ENCODE measurements around the gene SETD1A.
"Not testable (repeated sequence)": the region's sequence is repeated elsewhere in the genome, so short reads cannot be mapped to it uniquely, and the experiment has no call there.

Gene SETD1A

DNA sequence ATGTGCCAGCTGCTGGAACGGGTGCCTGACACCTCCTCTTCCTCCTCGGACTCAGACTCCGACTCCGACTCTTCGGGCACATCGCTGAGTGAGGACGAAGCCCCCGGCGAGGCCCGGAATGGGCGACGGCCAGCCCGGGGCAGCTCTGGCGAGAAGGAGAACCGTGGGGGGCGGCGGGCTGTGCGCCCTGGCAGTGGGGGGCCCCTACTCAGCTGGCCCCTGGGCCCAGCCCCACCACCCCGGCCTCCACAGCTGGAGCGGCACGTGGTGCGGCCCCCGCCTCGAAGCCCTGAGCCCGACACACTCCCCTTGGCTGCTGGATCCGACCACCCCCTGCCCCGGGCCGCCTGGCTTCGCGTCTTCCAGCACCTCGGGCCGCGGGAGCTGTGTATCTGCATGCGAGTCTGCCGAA, 27.4 kb upstream of the SETD1A start:
- no peak for DNase-seq

DNA sequence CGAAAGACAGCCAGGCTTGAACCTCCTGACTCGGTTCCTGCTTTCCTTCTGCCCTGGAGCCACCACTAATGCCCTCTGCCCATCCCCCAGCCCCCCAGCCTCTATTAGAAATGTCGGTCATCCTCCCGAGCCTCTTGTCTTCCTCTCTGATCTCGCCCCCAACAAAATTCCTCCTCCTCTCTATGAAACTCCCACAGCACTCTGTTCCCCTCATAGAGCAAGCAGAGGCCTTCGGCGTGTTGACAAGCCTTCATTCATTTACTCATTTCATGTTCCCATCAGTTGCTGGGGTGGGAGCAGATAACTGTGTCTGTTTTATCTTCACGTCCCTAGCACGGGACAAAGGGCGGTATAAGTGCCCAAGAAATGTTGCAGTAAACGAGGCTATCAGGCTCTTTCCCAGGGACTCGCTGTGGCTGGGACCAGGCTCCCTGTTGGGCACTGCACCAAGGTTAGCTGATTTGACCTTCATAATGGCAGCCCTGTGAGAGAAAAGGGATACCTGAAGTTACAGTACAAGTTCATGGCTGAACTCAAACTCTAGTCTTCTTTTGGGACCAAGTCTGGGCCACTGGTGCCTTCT, 26.4 kb upstream of the SETD1A start:
- no peak for DNase-seq

DNA sequence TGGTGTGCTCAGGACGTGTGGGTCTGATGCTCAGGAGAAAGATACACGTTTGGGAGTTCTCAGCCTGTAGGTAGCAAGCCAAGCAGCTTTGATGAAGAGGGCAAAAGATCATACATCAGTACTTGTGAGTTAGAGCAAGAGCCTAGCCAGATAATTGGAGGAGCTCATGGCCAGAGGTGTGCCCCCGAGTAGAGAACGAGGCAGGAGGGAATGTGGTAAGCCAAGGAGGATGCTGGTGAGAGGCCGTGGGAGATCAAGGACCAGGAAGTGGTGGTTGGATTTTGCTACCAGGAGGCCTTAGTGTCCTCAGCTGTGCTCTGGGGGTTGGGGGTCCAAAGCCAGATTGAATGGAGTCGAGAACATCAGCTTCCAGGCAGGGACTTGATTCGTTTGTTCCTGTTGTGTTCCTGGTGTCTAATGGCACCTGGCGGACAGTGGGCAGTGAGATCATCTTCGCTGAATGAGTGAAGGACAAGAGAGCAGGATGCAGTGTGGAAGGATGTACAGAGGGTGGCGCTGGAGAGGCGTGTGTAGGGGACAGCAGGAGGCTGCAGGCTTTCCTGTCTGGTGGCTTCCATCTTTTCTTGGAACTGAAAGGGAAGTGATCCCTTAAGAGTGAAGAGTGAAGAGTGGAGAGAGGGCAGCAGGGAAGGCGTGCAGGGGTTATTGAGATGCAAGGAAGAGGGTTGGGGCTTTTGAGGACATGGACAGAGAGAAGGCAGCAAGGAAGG, 22.6 kb upstream of the SETD1A start:
- DNase-seq: no peak

DNA sequence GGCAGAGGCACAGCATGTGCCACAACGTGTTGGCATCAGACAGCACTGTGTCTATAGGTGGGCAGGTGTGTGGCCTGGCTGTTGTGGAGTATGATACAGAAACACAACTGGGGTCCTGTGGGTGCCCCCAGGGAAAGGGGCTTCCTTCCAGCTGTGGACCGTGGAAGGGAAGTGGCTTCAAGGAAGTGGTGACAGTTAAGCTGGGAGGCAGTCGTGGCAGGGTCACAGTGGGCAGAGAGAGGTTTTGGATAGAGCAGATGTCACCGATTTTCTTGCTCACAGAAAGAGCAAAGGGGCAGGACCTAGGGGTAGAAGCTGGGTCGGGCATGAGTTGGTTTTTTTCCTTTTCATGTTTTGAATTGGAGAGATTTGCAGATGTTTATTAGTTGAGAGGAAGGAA, 19.9 kb upstream of the SETD1A start:
- DNase-seq: no peak

DNA sequence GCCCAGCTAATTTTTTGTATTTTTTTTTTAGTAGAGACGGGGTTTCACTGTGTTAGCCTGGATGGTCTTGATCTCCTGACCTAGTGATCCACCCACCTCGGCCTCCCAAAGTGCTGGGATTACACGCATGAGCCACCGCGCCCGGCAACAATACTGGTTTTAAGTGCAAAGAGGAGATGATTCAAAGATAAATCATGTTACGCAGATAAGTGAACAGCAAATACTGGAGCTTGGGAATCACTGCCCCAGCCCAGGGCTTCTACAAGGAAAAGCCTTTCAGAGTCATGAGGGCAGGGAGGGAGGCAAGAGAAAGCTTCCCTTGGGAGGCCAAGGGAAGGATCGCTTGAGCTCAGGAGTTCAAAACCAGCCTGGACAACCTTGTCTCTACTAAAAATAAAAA, 18.0 kb upstream of the SETD1A start:
- DNase-seq: not testable (repeated sequence)

DNA sequence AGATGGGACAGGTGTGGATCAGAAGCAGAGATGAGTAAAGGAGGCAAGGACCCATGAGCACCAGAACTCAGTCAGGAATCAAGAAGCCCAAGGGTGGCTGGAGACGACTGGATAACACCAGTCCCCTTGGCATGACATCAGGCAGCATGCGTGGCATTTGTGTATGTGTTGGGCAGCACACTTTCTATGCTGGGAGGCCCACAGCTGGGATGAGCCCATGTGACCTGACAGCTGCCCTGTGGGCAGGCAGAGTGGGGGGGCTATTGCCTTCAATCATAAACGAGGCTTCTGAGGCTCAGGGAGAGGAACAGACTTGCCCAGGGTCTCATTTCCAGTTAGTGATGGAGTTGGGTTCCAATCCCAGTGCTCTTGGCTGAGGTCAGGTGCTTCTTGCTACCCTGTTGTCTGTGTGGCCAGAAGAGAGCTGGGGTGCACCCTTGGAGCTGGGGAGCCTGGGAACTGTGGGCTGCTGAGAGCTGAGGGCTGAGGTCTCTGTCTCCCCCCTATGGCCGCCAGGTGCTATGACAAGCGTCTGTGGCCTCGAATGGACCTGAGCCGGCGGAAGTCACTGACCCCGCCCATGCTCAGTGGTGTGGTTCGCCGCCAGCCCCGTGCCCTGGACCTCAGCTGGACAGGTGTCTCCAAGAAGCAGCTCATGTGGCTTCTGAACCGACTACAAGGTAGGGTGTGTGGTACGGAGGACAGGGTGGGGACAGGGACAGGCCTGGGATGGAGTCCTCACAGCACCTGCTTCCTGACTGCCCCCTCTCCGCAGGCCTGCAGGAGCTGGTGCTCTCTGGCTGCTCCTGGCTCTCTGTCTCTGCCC, 15.7 kb upstream of the SETD1A start:
- peak; percentile 40 for DNase-seq

DNA sequence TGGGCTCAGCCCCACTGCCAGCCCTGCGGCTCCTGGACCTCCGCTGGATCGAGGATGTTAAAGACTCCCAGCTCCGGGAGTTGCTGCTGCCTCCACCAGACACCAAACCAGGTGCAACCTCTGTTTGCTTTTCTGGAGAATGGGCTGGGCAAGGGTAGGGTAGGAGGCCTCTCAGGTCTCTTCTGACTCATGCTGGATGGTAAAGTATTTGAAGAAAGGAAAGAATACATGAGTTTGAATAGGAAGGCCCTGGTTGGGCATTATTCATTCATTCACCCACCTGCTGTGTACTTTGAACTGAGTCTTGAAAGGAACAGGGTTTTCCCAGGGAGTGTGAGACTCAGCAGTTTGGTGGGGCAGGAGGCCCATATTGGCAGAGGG, 15.1 kb upstream of the SETD1A start:
- DNase-seq: no peak

DNA sequence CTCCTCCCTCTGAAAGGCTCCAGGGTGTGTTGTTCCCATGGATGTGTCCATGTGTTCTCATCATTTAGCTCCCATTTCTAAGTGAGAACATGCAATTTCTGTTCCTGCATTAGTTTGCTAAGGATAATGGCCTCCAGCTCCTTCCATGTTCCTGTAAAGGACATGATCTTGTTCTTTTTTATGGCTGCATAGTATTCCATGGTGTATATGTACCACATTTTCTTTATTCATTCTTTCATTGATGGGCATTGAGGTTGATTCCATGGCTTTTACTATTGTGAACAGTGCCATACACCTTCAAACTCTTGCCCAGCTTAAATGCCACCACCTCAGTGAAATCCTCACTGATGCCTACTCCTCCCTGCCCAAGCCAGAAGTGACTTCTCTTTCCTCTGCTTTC, 13.2 kb upstream of the SETD1A start:
- DNase-seq: no peak

DNA sequence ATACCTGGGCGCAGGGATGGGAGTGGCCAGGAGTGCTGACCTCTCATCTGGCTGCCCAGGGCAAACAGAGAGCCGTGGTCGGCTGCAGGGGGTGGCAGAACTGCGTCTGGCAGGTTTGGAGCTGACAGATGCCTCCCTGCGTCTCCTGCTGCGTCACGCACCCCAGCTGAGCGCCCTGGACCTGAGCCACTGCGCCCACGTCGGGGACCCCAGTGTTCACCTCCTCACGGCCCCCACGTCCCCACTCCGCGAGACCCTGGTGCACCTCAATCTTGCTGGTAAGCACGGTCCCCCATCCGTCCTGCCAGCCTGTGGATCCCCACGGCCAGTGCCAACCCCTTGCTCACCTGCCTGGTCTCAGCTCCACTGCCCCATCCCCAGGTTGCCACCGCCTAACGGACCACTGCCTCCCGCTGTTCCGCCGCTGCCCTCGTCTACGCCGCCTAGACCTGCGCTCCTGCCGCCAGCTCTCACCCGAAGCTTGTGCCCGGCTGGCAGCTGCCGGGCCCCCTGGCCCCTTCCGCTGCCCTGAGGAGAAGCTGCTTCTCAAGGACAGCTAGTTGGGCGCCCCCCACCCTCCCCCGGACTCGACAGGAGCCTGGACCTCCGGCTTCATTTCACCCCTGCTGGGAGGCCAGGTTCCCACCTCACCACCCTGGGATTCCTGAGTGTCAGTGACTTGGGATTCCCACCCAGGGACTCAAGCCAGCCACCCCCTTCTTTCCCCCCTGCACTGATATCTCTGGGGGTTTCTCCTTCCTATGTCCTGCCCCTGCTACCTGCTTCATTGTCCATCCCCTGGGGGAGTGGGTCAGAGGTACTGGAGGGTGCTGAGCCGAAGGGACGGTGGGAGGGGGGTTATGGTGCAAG, 10.6 kb upstream of the SETD1A start:
- DNase-seq: no peak

DNA sequence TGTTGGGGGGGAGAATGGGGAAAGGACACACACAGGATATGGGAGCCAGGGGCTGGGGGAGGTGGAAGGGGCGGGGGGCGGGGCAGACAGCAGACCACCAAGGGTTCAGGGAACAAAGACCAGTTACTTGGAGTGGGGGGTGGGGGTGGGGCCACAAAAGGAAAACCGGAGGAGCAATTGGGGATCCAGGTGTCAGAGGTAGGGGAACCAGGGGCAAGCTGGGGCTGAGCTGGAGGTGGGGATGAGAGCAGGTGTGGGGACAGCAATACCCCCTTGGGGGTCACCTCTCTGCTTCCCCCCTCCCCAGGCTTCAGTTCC, 10.1 kb upstream of the SETD1A start:
- no peak for DNase-seq

DNA sequence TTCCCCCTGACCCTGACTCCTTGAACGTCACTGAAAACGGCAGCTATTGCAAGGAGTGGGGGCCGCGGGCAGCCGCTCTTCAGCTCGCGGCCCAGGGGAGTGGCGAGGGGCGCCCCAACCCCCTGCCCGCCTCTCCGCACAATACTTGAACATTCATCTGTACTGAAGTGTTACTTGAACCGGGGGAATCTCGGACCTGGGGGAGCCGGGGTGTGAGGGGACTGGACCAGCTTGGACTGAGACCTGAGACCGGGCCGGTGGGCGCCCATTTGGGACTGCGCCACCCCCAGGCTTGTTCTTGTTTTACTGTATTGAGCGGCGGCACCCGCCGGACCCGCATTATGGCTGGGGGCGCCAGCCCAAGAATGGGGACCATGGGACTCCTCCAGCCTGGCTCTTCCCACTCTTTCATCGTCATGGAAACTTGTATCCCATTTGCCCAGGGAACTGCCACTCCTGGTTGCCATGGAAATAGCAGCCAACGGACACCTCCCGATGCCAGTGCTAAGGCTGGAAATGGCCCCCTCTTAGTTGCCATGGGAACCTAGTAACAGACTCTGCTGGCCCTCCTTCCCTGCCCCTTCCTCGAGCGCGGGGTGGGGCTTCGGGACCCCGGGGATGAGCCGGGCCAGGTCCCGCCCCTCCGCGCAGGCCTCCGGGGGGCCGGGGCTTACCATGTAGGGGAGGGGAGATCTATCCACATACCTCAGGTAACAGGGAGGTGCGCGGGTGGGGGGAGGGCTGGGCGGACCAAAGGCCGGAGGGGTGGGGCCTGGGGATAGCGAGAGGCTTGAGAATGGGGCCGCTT, 9.5 kb upstream of the SETD1A start:
- DNase-seq: no peak

DNA sequence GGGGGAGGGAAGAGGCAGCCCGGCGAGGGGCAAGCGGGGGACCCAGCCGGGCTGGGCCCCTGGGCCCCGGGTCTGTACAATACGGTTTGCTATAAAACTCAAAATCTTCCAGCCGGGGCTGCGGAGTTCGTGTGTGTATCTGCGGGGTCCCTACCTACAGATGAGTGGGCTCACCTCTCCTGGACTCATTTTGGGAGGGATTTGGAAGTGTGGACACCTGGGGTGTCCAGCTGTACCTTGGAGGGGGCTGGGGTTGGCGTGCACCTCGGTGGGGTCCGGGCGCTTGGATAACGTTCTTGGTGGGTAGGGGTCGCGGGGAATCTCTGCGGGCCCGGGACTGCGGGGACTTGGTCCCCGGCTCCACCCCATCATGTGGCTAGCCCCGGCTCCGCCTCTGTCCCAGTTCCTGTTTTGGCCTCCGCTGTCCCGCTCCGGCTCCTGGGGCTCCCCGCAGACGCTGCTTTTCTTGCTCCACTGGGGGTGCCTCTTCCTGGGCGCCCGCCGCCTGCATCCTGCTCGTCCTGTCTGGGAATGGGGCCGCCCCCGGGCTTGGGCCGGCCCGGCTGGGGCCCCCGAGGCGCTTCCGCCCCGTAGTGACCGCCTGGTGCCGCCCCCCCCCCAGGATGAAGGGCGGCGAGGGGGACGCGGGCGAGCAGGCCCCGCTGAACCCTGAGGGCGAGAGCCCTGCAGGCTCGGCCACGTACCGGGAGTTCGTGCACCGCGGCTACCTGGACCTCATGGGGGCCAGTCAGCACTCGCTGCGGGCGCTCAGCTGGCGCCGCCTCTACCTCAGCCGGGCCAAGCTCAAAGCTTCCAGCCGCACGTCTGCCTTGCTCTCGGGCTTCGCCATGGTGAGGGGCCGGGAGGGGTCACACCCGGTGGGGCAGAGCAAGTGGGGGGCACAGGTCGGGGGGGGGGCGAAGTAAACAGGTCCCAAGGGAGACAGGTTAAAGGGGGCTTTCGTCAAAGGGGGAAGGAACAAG, 8.6 kb upstream of the SETD1A start, which contains the start of gene ORAI3:
TSS of gene ORAI3 (plus strand) at position 402 of the 983 bp plus-strand sequence. CDS start at position 624, 222 bp downstream.
- DNase-seq: no peak

DNA sequence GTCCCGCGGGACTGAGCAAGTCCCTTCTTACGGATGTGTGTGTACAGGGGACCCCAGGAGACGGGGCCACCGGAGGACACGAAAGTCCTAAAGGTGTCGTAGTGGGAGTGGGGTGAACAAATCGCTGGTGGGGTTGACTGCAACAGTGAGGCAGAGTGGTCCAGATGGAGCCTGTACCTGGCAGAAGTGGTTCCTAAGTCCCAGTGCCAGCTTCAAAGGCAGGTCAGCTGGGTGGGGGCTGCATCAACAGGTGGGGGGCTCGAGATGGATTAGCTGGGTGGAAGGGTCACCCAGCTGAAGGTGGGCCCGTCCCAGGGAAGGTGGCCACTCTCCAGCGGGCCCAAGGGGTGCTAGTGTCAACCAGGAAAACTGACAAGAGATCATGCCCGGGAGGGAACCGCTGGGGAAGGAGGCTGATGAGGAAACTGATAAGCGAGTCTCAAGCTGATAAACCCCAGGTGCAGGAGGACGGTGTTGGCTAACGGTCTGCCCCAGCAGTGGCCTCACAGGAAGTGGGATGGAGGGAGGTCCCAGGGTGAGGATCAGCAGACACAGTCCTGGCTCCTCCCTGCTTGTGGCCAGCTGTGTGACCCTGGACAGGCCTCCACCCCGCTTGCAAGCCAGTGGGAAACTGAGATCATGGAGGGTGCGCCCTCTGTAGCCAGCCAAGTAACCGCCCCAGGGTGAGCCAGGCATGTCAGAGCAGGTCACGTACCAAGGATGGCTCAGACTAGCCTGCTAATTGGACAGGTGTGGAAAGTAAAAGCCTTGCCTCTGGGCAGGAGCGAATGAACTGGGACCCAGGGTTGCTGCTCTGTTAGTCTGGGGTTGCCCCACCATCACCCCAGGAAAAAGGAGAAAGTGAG, 7.7 kb upstream of the SETD1A start:
- DNase-seq: no peak

DNA sequence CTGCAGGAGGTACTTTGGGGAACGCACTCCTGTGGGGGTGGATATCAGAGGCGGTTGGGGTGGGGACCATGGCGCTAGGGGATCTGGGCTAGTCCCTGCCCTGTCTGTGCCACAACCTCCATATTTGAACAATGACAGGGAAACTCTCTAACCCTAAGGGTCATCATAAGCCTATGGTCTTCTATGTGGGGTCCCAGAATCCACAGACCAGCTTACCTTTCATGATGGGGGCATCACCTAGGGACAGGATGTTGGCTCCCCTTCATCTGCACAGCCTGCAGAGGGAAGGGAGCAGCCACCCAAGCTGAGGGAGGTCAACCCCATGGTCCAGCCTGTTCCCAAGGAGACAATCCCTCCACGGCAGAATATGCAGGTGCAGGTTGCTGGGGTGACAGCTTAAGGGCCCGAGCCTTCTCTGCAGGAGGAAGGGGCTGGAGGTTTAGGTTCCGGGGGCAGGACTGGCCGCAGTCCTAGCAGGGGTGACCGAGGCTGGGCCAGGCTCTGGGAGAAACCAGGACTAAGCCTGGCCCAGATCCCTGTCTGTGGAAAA, 7.0 kb upstream of the SETD1A start:
- DNase-seq: no peak

DNA sequence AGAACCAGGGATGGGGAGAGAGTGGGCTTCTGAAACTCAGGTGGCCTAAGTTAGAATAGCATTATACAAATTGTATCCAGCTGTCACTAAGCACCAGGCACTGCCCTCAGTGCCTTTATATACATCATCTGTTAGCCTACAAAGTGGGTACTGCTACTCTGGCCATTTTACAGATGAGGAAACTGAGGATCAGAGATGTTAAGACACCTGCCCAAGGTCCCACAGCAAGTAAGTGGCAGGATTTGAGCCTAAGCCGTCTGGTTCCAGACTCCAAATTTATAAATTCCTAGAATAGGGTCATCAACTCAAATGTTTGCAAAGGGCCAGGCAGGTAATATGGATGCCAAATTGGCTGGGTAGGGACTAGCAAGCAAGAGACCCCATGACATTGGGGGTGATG, 6.4 kb upstream of the SETD1A start:
- DNase-seq: no peak

DNA sequence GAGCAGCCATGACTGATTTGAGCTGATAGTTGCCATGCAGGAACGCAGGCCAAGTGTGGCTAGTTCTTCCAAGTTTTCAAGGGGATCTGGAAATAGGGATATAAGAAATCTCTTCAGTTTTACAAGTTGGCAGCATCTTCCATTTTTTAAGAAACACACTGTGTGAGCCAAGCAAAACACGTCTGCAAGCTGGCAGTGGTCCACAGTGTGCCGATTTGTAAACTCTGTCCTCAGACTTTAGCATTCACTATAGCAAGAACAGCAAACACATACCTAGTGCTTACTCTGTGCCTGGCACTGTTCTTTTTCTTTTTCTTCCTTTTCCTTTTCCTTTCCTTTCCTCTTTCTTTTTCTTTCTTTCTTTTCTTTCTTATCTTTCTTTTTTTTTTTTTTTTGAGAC, 5.8 kb upstream of the SETD1A start:
- no peak for DNase-seq

DNA sequence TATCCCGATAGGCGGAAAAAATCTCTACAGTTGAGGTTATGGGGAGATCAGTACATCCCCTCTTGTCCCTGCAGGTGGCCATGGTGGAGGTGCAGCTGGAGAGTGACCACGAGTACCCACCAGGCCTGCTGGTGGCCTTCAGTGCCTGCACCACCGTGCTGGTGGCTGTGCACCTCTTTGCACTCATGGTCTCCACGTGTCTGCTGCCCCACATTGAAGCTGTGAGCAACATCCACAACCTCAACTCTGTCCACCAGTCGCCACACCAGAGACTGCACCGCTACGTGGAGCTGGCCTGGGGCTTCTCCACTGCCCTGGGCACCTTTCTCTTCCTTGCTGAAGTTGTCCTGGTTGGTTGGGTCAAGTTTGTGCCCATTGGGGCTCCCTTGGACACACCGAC, 4.4 kb upstream of the SETD1A start:
- DNase-seq: no peak

DNA sequence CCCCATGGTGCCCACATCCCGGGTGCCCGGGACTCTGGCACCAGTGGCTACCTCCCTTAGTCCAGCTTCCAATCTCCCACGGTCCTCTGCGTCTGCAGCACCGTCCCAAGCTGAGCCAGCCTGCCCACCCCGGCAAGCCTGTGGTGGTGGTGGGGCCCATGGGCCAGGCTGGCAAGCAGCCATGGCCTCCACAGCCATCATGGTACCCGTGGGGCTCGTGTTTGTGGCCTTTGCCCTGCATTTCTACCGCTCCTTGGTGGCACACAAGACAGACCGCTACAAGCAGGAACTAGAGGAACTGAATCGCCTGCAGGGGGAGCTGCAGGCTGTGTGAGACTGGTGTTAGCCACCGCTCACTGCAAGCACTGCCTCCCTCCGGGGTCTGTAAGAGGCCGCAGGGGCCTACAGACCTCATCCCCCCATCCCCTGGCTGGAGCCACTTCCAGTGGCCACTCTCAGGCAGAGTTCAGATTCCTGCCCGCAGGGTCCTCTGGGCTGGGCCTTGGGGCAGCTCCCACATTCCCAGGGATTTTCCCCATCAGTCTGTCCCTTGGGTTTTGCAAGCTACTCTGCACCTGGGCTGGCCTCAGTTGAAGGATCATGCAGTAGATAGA, 3.9 kb upstream of the SETD1A start:
- DNase-seq: peak; percentile 36

DNA sequence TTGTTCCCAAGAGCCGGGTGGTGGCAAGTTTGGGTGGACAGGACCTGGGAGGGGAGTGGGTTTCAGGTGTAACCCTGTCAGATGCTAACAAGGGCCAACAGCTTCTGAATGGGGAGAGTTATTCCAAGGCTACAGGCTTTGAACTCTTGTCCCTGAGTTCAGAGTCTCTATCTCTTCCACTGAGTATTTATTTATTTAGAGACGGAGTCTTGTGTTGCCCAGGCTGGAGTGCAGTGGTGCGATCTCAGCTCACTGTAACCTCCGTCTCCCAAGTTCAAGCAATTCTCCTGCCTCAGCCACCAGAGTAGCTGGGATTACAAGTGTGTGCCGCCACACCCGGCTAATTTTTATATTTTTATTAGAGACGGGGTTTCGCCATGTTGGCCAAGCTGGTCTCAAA, 2.6 kb upstream of the SETD1A start:
- DNase-seq: no peak

All from activated T-cell treated with anti-CD3 and anti-CD28 coated beads for 4 hours (primary cell).